Osteocyte (in vitro differentiated cells): Measurements from ENCODE around the gene GSDMA. TPM values are rescaled to one million over a fixed set of nuclear protein-coding genes. Genes with fewer than 3 reads are reported as not detected.

ENCODE experiments used
- DNase-seq: peaks from one replicate; pipeline ENCODE4 v3.0.0; 2021; ENCODE audit warnings: mixed read lengths; ENCODE audit not compliant: unreplicated experiment; ENCODE audit errors: extremely low spot score
- H3K27ac Mint-ChIP-seq: one replicate; pipeline ENCODE4 v1.8.0; 2021; ENCODE audit warnings: mild to moderate bottlenecking, mixed read lengths; ENCODE audit not compliant: unreplicated experiment
- H3K27me3 Mint-ChIP-seq: one replicate; pipeline ENCODE4 v1.8.0; 2021; ENCODE audit warnings: mixed read lengths; ENCODE audit not compliant: unreplicated experiment
- H3K36me3 Mint-ChIP-seq: one replicate; pipeline ENCODE4 v1.8.0; 2021; ENCODE audit warnings: mixed read lengths; ENCODE audit not compliant: unreplicated experiment
- H3K4me1 Mint-ChIP-seq: one replicate; pipeline ENCODE4 v1.8.0; 2021; ENCODE audit warnings: mixed read lengths; ENCODE audit not compliant: unreplicated experiment
- H3K4me3 Mint-ChIP-seq: one replicate; pipeline ENCODE4 v1.8.0; 2021; ENCODE audit warnings: mild to moderate bottlenecking, moderate library complexity, mixed read lengths; ENCODE audit not compliant: unreplicated experiment
- H3K9me3 Mint-ChIP-seq: one replicate; pipeline ENCODE4 v1.8.0; 2021; ENCODE audit warnings: mixed read lengths; ENCODE audit not compliant: unreplicated experiment
- total RNA-seq: library from RNA; stranded (reverse); gene quantifications from 2 replicates; pipeline ENCODE4 v1.2.1, GENCODE V29; 2021
- TF ChIP-seq, protein P1 (sequence below): fragments of 200-600 bp; sonication (generic); IDR thresholded peaks from 2 replicates; pipeline ENCODE4 v1.5.0; 2021; ENCODE audit warnings: antibody characterized with exemption, mild to moderate bottlenecking, moderate library complexity

The GSDMA gene
- total RNA-seq, 1 donor from 2014 or later: not detected

DNA sequence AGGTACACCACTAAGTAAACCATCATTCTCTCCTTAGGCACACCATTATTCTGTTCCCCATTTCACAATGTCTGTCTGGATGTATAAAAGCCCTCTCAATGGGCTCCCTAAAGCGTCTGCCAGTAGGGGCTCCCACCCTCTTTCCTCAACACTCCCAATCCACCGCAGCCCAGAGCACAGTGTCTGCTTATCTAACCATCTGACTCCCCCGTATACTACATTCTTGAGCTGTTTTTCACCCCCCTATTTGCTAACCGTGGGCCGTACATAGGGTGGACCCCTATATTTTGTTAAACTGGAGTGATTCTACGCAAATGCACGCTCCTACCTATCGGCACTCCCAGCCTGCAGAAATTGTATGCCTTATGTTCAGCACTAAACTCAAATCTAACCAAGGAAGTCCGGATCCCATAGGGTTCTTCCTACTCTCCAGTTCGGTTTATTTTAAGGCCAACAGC lies 17.1 kb downstream of the GSDMA start:
- DNase-seq: no peak
- peak overlapping the region; percentile 86 for H3K4me3 Mint-ChIP-seq
- TF ChIP-seq, protein P1, sequence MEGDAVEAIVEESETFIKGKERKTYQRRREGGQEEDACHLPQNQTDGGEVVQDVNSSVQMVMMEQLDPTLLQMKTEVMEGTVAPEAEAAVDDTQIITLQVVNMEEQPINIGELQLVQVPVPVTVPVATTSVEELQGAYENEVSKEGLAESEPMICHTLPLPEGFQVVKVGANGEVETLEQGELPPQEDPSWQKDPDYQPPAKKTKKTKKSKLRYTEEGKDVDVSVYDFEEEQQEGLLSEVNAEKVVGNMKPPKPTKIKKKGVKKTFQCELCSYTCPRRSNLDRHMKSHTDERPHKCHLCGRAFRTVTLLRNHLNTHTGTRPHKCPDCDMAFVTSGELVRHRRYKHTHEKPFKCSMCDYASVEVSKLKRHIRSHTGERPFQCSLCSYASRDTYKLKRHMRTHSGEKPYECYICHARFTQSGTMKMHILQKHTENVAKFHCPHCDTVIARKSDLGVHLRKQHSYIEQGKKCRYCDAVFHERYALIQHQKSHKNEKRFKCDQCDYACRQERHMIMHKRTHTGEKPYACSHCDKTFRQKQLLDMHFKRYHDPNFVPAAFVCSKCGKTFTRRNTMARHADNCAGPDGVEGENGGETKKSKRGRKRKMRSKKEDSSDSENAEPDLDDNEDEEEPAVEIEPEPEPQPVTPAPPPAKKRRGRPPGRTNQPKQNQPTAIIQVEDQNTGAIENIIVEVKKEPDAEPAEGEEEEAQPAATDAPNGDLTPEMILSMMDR: no peak
- peak overlapping the region; percentile 89 for H3K27ac Mint-ChIP-seq
- H3K4me1 Mint-ChIP-seq: peaks cover 29% of the 10 kb centered on the region
- H3K27me3 Mint-ChIP-seq: peaks cover 8% of the 10 kb centered on the region
- H3K9me3 Mint-ChIP-seq: no peaks in the 10 kb centered on the region
- H3K36me3 Mint-ChIP-seq: peaks cover 5% of the 10 kb centered on the region

- TF ChIP-seq, protein P1: peak; percentile 76
- Mint-ChIP-seq H3K27ac (peak within 1 kb of the TSS; percentile 89), H3K4me3 (peak within 1 kb of the TSS; percentile 86), H3K36me3 (peaks cover 8% of the 10 kb centered on the region), H3K27me3 (peaks cover 7% of the 10 kb centered on the region), H3K9me3 (no peaks in the 10 kb centered on the region), H3K4me1 (peaks cover 29% of the 10 kb centered on the region)
- DNase-seq: peak; percentile 99
Measured at GRCh38 chr17:39980351-39981206, 17.8 kb downstream of the GSDMA start, which contains the start of gene PSMD3. TSS of gene PSMD3 (plus strand) at chr17:39980807. CDS start at chr17:39980971, 164 bp downstream.

DNA sequence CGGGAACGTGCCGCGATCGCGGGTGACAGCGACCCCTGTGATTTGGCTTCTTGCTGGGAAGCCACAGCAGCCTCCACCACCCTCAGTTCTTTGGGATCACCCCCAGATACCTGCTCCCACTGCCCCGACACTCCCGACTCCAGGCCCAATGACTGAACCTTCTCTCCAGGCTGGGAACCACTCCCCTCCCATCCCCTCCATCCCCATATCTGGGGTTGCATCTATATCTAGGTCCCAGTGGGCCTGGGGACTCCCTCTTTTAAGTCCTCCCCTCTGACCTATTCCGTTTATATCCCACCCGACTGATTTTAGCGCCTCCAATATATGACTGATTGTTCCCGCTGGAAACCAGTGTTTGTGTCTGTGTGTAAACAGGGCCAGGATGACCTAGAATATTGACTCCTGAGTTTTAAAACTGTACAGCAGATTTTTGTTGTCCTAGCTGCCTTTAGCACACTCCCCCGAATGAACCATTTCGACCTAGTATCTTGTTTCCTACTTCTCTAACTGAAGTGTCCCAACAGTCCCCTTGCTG lies 18.5 kb downstream of the GSDMA start:
- Mint-ChIP-seq H3K9me3 (no peaks in the 10 kb centered on the region), H3K4me3 (peak overlapping the region; percentile 86), H3K27me3 (peaks cover 3% of the 10 kb centered on the region)

GRCh38 chr17:39981766-39982375 lies 19.1 kb downstream of the GSDMA start:
- Mint-ChIP-seq H3K27me3 (peaks cover 2% of the 10 kb centered on the region), H3K36me3 (peaks cover 17% of the 10 kb centered on the region), H3K27ac (peak overlapping the region; percentile 89), H3K9me3 (no peaks in the 10 kb centered on the region), H3K4me1 (peaks cover 29% of the 10 kb centered on the region), H3K4me3 (peak overlapping the region; percentile 86)
- TF ChIP-seq, protein P1: no peak
- no peak for DNase-seq

More for the DNA sequence above, 18.5 kb downstream of the GSDMA start:
- DNase-seq: no peak
- H3K4me1 Mint-ChIP-seq: peaks cover 29% of the 10 kb centered on the region
- peak overlapping the region; percentile 89 for H3K27ac Mint-ChIP-seq
- TF ChIP-seq, protein P1: no peak
- H3K36me3 Mint-ChIP-seq: peaks cover 14% of the 10 kb centered on the region
